NCI-H82 treated with DMSO at 0.1 percent for 48 hours (cell line): ENCODE results near the gene ATXN2.

Experiments used
- DNase-seq: peaks from one replicate; lab custom pipeline; 2025; ENCODE audit not compliant: unreplicated experiment; lab: John Stamatoyannopoulos, UW

Gene ATXN2

DNA sequence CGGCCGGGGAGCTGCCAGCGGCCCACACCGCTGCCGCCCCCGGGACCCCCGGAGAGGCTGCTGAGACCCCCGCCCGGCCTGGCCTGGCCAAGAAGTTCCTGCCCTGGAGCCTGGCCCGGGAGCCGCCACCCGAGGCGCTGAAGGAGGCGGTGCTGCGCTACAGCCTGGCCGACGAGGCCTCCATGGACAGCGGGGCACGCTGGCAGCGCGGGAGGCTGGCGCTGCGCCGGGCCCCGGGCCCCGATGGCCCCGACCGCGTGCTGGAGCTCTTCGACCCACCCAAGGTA, 180.6 kb downstream of the ATXN2 start:
- DNase-seq = no peak

DNA sequence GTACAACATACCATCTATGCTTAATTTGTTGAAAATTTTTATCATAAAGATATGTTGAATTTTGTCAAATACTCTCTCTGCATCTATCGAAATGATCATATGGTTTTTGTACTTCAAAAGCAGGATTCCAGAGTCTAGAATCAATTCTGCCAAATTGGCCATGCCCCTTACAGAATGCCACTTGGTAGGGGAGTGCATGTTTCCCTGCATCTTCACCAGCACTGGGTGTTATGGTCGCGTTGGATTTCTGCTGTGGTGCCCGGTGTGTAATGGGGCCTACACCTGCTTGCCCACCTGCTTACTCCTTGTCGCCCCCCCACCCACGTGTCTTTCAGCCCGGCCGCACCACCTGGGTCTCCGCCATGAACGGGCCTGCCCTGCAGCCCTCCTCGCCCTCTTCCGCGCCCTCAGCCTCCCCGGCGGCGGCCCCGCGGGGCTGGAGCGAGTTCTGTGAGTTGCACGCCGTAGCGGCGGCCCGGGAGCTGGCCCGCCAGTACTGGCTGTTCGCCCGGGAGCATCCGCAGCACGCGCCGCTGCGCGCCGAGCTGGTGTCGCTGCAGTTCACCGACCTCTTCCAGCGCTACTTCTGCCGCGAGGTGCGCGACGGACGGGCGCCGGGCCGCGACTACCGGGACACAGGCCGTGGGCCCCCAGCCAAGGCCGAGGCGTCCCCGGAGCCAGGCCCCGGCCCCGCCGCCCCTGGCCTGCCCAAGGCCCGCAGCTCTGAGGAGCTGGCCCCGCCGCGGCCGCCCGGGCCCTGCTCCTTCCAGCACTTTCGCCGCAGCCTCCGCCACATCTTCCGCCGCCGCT, 181.1 kb downstream of the ATXN2 start:
- no peak for DNase-seq

DNA sequence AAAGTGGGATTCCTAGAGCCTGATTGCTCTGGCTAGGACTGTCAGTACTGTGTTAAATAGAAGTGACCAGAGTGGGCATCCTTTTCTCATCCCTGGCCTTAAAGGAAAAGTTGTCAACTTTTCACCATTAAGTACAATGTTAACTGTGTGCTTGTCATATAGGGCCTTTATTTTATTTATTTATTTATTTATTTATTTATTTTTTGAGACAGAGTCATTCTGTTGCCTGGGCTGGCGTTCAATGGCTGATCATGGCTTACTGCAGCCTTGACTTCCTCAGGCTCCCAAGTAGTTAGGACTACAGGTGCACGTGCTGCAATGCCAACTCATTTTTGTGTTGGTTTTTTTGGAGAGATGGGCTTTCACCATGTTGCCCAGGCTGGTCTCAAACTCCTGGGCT, 181.8 kb downstream of the ATXN2 start:
- no peak for DNase-seq

DNA sequence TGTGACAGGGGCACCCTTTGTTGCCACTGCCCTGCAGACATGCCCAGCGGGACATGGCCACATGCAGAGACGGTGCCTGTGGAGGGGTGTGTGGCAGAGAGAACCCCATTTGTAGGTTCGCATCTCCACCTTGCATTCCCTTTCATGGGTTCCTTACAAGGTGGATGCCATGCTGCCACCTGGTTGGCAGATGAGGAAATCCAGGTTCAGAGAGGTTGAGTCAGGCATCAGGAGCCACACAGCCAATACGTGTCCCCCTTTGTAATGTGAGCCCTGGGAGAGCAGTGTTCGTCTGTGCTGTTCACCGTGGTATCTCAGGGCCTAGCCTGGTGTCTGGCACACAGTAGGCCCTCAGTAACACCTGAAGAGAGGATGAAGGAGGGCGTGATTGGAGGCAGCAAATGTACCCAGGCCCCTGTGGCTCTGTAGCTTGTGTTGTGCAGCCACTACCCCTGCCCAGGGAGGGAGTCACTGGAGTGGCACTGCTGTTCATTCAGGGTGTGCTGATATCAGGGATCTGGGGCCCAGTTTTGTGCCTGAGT, 184.3 kb downstream of the ATXN2 start:
- DNase-seq = no peak

DNA sequence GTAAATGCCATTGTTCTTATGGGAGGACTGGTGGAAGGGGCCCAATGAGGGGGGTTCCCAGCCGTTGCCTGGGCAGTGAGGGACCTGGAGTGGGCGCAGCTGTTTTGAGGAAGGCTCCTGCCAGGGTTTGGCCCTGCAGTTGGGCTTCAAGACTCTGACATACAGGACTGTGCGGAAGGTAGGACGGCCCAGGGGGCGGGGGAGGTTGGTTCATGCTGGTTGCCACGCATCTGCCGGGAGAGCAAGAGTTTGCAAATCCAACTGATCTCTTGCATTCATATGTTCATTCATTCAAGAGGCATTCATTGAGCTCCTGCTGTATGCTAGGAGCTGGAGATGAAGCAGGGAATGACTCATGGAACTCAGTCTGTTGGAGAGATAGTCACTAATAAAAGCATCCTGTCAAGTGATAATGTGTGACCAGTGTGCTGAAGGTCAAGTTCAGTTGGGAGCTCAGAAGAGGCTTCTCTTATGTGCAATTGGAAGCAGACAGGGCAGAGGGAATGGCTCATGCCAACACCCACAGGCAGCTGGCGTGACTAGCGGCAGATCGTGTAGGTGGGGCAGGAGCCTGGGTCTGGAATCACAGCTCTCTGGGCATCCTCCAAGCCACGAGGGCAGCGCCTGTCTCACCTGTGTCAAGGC, 185.6 kb downstream of the ATXN2 start:
- no peak for DNase-seq

DNA sequence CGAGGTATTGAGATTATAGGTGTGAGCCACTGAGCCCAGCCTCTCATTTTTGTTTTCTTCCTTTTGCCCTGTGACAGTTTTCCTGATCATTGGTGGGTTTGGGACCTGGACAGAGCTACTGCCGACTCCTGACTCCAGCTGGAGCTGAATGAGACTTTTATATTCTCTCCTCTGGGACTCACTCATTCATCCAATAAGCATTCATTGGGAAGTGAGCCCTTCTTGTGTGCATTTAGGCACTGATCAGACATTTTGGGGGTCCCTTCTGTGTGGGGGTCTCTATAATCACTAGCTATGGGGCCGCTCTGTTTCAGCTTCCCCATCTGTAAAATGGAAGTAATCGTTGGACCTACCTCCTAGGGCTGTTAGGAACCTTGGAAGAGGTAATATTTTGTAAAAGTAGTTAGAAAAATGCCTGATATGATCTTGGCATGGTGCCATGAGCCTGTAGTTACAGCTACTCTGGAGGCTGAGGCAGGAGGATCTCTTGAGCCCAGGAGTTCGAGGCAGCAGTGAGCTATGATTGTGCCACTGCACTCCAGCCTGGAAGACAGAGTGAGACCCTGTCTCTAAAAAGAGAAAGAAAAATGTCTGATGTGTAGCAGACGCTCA, 186.2 kb downstream of the ATXN2 start:
- DNase-seq = no peak

DNA sequence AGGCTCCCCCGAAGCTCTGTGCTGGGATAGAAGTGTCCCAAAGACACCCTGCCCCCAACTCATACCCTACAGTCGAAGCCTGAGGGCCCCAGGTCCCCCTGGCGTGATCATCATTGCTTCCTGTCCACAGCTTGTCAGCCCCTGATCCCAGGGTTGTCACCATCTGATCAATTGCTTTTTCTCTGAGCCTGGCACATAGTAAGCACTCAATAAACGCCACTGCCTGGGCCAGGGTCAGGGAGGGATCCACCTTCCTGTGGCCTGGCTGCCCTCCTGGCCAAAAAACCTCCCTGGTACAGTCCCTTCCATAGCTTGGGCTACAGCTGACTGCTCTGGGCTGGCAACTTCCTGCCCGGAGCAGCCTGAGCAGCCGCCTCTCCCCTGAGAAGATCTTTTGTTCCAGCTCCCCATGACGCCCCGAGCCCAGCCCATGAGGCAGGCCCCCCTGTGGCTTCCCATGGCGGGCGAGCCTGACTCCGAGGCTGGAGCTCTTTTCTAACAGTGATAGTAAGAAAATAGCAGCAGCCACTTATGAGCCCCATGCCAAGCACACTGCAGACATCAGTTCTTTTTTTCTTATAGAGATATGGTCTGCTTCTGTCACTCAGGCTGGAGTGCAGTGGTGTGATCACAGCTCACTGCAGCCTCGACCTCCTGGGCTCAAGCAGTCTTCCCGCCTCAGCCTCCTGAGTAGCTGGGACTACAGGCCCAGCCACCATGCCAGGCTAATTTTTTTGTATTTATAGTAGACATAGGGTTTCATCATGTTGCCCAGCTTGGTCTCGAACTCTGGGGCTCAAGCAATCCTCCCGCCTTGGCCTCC, 186.9 kb downstream of the ATXN2 start:
- no peak for DNase-seq

DNA sequence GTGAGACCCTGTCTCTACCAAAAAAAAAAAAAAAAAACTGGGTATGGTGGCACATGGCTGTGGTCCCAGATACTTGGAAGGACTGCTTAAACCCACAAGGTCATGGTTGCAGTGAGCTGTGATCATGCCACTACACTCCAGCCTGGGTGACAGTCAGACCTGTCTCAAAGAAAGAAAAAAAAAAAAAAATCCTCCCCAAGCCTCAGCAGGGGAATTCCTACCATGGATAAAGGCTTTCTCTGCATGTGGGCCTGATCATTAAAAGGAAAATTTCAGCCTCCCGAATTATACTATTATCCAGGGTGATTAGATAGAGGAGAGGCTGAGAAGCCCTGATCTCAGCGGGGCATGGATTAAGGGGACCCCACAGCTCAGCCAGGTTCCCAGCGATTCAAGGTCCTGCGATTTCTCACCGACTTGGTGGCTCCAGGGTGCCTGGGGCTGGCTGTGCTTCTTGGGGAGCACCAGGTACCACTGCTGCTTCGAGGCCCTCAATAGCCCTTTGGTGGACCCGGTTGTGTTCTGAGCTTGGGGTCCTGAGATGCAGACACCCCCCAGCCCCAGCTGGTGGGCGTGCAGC, 187.8 kb downstream of the ATXN2 start:
- no peak for DNase-seq

DNA sequence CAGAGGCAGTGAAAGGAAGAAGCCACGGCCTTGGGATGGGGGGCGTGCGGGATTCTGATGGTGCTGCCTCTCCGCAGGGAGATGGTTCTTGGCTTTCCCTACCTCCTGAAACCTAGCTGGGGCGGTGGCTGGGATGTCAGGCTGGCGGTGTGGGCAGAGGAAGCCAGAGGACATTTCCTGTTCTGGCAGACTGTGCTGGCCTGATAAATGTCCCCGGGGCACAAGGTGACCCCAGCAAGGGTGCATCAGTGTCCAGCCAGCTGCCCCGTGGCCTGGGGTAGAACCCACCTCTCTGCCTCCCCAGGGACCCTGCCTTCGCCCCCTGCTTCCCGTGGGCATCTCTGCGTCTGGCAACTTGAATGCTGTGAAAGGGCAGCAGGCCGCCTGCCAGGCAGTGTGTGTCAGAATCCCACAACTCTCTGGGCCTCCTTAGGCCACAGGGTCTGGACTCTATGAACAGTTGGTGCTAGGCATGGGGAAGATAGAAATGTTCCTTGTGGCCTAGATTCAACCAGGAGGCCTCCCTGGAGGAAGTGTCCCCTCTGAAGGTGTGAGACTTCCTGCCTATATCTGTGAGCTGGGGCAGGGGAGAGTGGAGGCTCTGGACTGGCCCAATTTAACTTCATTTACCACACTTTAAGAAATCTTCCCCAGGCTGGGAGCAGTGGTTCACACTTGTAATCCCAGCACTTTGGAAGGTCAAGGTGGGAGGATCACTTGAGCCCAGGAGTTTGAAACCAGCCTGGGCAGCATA, 188.5 kb downstream of the ATXN2 start:
- no peak for DNase-seq

DNA sequence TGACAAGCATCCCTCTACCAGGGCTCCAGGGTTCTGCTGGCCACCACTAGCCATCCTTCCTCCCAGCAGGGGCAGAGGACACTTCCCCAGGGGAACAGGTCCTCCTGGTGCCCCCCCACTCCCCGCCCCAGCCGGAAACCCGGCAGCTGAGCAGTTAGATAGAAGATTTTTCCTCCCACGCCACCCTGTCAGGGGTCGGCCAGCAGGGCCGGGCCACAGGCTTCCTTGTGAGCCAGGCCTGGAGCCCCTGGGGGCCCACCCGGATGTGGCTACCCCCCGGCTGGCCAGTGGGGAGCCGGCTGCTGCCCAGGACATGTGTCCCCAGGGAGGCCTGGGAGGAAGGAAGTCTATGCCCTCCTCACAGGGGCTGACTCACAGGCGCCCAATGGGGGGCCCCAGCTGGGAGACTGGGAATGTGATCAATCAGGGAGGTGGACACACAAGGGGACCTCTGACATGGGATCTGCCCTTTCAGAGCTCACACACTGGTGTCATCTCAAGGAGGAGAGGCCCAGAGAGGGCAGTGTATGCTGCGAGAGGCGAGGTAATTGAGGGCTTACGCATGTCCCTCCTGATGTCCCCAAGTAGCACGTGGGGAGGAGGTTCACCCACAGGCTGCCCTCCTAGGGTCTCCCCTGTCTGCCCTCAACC, 189.2 kb downstream of the ATXN2 start:
- DNase-seq = no peak

DNA sequence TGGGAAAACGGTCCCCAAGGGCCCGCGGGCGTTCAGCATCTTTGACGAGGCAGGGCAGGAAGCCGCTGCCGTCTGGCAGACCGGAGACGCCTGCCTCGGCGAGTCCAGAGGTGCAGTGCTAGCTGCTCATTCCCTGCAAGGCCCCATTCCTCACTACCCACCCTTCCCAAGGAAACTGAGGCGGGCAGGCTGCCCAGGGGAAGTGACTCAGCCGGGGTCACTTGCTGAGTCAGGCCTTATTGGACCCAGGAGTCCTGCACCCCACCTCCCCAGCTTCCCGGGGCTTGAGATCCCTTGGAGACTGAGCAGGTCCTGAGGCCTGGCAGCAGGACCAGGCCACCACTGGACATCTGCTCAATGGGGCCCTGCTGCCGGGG, 189.7 kb downstream of the ATXN2 start:
- no peak for DNase-seq

DNA sequence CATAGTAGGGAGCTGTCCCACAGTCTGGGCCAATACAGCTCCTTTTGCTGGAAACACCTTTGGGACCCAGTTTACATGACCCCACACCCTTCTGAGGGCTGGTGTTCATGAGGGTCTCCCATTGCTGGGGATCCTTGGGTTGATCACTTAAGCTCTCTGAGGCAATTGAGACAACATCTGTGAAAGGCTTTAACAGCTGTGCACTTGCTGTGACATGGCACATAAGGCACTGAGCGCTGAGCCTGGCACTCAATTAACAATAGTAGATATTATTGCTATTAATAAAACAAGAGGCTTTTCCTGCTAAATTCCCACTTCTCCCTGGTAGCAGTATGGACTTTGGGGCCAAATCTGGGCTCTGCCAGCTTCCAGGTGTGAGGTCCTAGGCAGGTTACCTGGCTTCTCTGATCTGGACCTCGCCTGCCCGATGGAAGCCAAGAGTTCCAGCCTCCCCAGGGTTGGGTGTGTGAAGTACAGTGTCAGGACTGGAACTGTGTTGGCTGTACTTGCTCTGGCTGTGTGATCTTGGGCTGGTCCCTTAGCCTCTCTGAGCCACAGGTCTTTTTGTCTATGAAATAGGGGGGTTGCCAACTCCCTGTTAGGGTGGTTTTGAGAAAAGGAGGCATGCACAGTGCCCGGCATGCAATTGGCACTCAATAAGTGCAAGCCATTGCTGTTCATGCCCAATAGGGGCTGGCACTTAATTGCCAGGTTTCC, 190.3 kb downstream of the ATXN2 start:
- DNase-seq = no peak

DNA sequence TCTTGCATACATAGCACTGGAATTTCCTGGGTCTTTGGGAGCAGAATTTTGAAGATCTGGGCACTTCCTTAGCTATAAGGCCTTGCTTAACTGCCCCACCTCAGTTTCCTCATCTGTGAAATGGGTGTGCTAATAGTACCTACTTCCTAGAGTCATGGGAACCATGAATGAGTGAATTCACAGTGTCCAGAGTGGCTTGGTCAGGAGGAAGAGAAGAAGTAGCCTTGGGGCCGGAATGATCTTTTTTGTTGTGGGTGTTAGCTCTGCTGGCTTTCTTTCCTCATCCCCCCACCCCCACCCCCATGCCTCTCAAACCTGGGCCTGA, 191.0 kb downstream of the ATXN2 start:
- DNase-seq = no peak

DNA sequence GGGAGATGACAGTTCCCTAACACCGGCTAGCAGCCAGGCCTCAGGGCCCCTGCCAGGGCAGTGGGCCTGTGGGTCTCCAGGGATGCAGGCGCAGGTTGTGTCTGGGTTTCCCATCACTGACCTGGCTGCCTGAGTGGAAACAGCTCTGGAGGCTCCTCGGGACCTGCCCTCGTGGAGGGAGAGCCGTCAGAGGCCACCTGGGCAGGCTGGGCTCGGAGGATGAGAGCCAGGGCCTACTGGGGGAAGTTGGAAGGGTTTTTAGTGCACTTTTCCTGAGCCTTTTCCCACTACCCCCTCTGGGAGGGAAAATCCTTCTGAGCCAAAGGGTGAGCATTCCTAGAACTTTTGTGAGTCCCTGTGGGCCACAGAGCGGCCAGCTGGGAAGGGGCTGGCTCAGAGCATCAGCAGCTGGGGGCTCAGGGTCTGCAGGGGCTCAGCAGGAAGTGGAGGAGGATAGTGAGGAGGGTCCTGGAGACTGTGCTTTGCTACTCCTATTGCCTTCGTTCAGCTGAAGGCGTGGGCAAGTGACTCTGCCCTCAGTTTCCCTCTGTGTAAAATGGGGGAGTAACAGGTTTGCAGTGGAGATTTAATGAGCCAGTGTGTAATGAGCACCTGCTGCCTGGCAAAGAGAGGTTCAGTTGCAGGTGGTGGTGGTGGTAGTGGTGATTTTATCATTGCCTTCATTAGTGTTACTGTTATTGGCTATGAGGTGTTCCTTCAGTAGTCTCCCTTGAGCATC, 191.6 kb downstream of the ATXN2 start:
- DNase-seq = no peak

DNA sequence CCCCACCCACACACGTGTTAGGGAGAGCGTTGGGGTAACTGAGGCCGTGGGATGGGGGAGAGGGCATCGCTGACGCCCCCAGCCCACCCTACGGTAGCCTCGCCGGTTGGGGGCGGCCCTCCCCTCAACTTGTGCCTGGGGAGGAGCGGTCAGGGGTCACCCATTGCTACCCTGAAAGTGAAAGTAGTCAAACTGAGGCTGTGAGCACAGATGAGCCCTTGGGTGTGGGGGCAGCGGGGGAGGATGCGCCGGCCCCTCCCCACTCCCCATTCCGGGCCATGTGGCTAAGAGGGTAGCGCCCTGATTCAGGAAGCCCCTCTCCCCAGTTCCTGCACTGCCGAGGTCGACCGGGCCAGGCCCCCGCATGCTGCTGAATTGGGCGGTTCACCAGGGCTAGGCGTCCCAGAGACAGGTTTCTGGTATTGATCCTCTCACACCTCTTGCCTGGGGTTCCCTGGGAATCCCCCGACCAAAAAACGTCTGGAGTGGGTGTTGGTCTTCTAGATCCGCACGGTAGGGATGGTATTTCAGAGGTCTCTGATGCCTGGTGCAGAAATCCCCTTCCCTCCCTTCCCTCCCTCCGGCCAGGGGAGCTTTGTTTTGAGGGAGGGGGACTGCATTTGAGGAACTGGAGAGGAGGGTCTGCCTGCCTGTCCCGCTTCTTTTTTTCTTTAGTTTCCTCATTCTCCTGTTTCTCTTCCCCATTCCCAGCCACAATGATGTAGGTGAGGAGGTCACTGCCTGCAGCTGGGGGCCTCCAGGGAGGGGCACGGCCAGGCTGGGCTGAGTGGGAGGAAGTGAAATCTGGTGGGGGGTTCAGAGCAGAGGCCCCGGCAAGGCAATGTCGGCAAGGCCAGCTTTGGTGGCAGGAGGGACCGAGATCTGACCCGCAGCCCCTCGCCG, 192.4 kb downstream of the ATXN2 start:
- DNase-seq = no peak

DNA sequence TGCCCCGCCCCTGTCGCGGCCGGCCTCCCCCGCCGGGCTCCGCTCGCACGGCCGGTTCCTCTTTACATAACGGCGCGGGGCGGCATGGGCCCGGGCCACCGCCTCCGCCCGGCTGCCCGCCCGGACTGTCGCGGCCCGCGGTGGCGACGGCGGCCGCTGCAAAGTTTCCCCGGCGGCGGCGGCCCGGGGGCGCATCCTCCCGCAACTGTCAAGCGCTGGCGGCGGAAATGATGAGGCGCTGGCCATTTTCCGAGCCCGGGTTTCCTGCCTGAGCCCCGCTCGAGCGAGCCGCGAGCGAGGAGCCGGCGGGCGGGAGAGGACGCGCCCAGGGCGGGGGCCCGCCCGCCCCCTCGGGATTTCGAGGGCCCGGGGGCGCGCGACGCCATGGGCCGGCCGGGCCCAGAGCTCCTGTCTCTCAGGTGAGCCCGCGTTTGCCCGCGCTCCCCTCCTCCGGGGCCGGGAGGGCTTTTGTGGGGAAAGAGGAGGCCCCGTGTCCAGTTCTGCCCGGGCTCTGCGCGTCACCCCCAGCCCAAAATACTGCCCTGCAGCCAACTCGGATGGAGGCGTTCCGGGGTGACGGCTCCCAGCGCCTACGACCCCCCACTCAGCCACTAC, 193.1 kb downstream of the ATXN2 start, which contains the start of gene SH2B3:
Gene SH2B3, plus strand, starts transcription at position 65 of the 615 bp plus-strand sequence. CDS start 12,223 bp downstream, outside the sequence.
- DNase-seq = no peak
